HepG2 (cell line): ENCODE measurements around the gene SRCIN1. TPM values are rescaled to one million over a fixed set of nuclear protein-coding genes. Genes with fewer than 3 reads are reported as not detected.

ENCODE experiments used
- ATAC-seq: fragments of 200-7000 bp; cut with Tn5 transposase; 3 replicates; pipeline ENCODE4 v1.9.1; 2020; ENCODE audit warnings: mild to moderate bottlenecking, moderate library complexity
- BruUV-seq: library from RNA; stranded (reverse); fragments of 400-500 nt; replicated peaks from 2 replicates; lab custom pipeline; 2021; lab: Mats Ljungman, UMichigan
- CTCF ChIA-PET: fragments of 300-600 bp; formaldehyde crosslinking; extraction: SDS; loops from one replicate; lab custom pipeline; 2021; ENCODE audit warnings: low total read pairs, inconsistent platforms, low intra/inter-chr PET ratio; lab: Yijun Ruan, JAX
- POLR2A ChIA-PET: fragments of 350-600 bp; sonication (Branson Sonifier 250); formaldehyde crosslinking; loops from one replicate; lab custom pipeline; 2020; ENCODE audit warnings: antibody characterized with exemption, inconsistent platforms; lab: Yijun Ruan, JAX
- DNase-seq: peaks from one replicate; pipeline ENCODE4 v3.0.0-alpha.2; 2015; ENCODE audit warnings: low spot score
- FAIRE-seq: peaks from 3 replicates; lab custom pipeline; 2011; peaks lifted over from hg19 to GRCh38; lab: Jason Lieb, UNC
- H2AFZ ChIP-seq: one replicate; pipeline ENCODE4 v1.6.1; 2011; ENCODE audit warnings: low read length, inconsistent platforms
- H3K27ac ChIP-seq: fragments of 300-600 bp; 3 replicates; pipeline ENCODE4 v1.8.0; 2011; ENCODE audit warnings: mixed run types, mild to moderate bottlenecking, mixed read lengths, low read length, inconsistent platforms; ENCODE audit not compliant: insufficient read depth; ENCODE audit errors: extremely low read length
- H3K27me3 ChIP-seq, 2 experiments: fragments of 200-600 bp in 1 of 2; 2 replicates in 1 of 2; 3 replicates in 1 of 2; pipeline versions ENCODE4 v1.6.0 to v1.8.0; 2011; ENCODE audit warnings: low read length in 2 of 2, mild to moderate bottlenecking in 2 of 2, moderate library complexity in 2 of 2, inconsistent platforms in 1 of 2; ENCODE audit not compliant: insufficient read depth in 2 of 2, control insufficient read depth in 1 of 2
- H3K36me3 ChIP-seq, 2 experiments: fragments of 200-600 bp in 1 of 2; replicated peaks in 1 of 2; 2 replicates in 1 of 2; 3 replicates in 1 of 2; pipeline versions ENCODE4 v1.5.1 to v1.8.0; 2011; ENCODE audit warnings: low read length in 2 of 2, inconsistent platforms in 1 of 2; ENCODE audit not compliant: insufficient read depth in 2 of 2, control insufficient read depth in 1 of 2
- H3K4me1 ChIP-seq: 2 replicates; pipeline ENCODE4 v1.5.1; 2012; ENCODE audit warnings: low read length, inconsistent platforms; ENCODE audit not compliant: insufficient read depth
- H3K4me2 ChIP-seq: 2 replicates; pipeline ENCODE4 v1.6.0; 2011; ENCODE audit warnings: low read depth, low read length, inconsistent platforms
- H3K4me3 ChIP-seq, 3 experiments: fragments of 200-600 bp in 1 of 3; sonication (generic), shearing (Covaris generic) in 1 of 3; replicated peaks in 1 of 3; 2 replicates each; pipeline ENCODE4 v1.5.1; 2011 to 2016; ENCODE audit warnings: low read length in 3 of 3, inconsistent platforms in 2 of 3, low read depth in 2 of 3, mild to moderate bottlenecking in 2 of 3, control low read depth in 1 of 3, mixed read lengths in 1 of 3; ENCODE audit not compliant: insufficient read depth in 1 of 3
- H3K79me2 ChIP-seq: one replicate; pipeline ENCODE4 v1.6.1; 2011; ENCODE audit warnings: low read length, inconsistent platforms; ENCODE audit not compliant: insufficient read depth
- H3K9ac ChIP-seq: 2 replicates; pipeline ENCODE4 v1.6.0; 2011; ENCODE audit warnings: mild to moderate bottlenecking, low read depth, low read length, inconsistent platforms; ENCODE audit not compliant: insufficient read depth
- H3K9me3 ChIP-seq: 2 replicates; pipeline ENCODE4 v1.5.1; 2012; ENCODE audit warnings: mild to moderate bottlenecking, low read length
- H4K20me1 ChIP-seq: 2 replicates; pipeline ENCODE4 v1.6.0; 2011; ENCODE audit warnings: inconsistent platforms, mild to moderate bottlenecking, low read length, moderate library complexity; ENCODE audit not compliant: insufficient read depth
- GLMP ChIP-seq: sonication (generic); formaldehyde crosslinking; IDR thresholded peaks from 2 replicates; pipeline ENCODE4 v1.9.0; 2021; ENCODE audit warnings: missing genetic modification reagents, mild to moderate bottlenecking, borderline replicate concordance
- PCBP1 ChIP-seq: fragments of 200-400 bp; formaldehyde crosslinking; IDR thresholded peaks from 2 replicates; pipeline ENCODE4 v1.6.1; 2017; ENCODE audit warnings: mild to moderate bottlenecking, low read depth, low read length, borderline replicate concordance
- SPEN ChIP-seq: sonication (generic); formaldehyde crosslinking; IDR thresholded peaks from 2 replicates; pipeline ENCODE4 v1.5.1; 2020; ENCODE audit warnings: low read depth, mild to moderate bottlenecking, missing genetic modification reagents
- TMF1 ChIP-seq: sonication (generic); formaldehyde crosslinking; IDR thresholded peaks from 2 replicates; pipeline ENCODE4 v1.8.1; 2022; ENCODE audit warnings: low read depth, missing genetic modification reagents
- ZFP36L1 ChIP-seq: sonication (generic); formaldehyde crosslinking; IDR thresholded peaks from 2 replicates; pipeline ENCODE4 v1.8.0; 2022; ENCODE audit warnings: mild to moderate bottlenecking, missing genetic modification reagents, moderate library complexity
- ZFX ChIP-seq: sonication (generic); formaldehyde crosslinking; IDR thresholded peaks from 2 replicates; pipeline ENCODE4 v1.4.0; 2020; ENCODE audit warnings: mild to moderate bottlenecking, low read depth, missing genetic modification reagents, moderate library complexity
- ZNF260 ChIP-seq: sonication (generic); formaldehyde crosslinking; IDR thresholded peaks from 2 replicates; pipeline ENCODE4 v1.4.0; 2020; ENCODE audit warnings: missing genetic modification reagents, low read depth, mild to moderate bottlenecking, borderline replicate concordance
- ZNF292 ChIP-seq: sonication (generic); formaldehyde crosslinking; IDR thresholded peaks from 2 replicates; pipeline ENCODE4 v1.8.1; 2022; ENCODE audit warnings: mild to moderate bottlenecking, low read depth, missing genetic modification reagents, borderline replicate concordance
- ZNF614 ChIP-seq: IDR thresholded peaks from 2 replicates; pipeline ENCODE4 v1.6.1; 2018; ENCODE audit warnings: missing biosample characterization, missing genetic modification reagents, inconsistent platforms, borderline replicate concordance
- ZNF790 ChIP-seq: sonication (generic); formaldehyde crosslinking; IDR thresholded peaks from 2 replicates; pipeline ENCODE4 v1.8.0; 2022; ENCODE audit warnings: missing genetic modification reagents, mild to moderate bottlenecking, borderline replicate concordance
- ZXDC ChIP-seq: sonication (generic); formaldehyde crosslinking; IDR thresholded peaks from 2 replicates; pipeline ENCODE4 v1.5.0; 2020; ENCODE audit warnings: mild to moderate bottlenecking, missing genetic modification reagents
- WGBS: methylation state at CpG from one replicate; pipeline ENCODE4 v1.1.6; 2017; ENCODE audit warnings: low lambda C conversion rate; 5-methylcytosine and 5-hydroxymethylcytosine counted together
- in situ Hi-C: cut with HindIII; loops from 2 replicates; pipeline ENCODE4 v1.10.0; 2017; ENCODE audit warnings: low pct_unique_long_range_greater_than_20kb; ENCODE audit not compliant: extremely low pct_ligation_motif_present
- intact Hi-C: fragments of 100-400 bp; cut with micrococcal nuclease; formaldehyde crosslinking; loops from one replicate; pipeline ENCODE4 v1.10.0; 2022; ENCODE audit not compliant: unreplicated experiment
- polyA plus RNA-seq, 8 experiments: library from polyadenylated mRNA; depleted of rRNA in 3 of 8; stranded (reverse) in 7 of 8; unstranded in 1 of 8; fragments of >200 nt; fragmentation: Illumina TruSeq in 4 of 8; extraction: Trizol in 4 of 8; gene quantifications; 2 replicates each; pipeline versions ENCODE4 v1.2.1 to v1.2.3, GENCODE V29; 2011 to 2016; ENCODE audit warnings: low read depth in 4 of 8, missing spikeins in 1 of 8, mixed read lengths in 1 of 8; ENCODE audit not compliant: insufficient read depth in 1 of 8
- total RNA-seq, 5 experiments: library from RNA; depleted of rRNA; stranded (reverse); fragments of >200 nt; fragmentation: Illumina TruSeq; extraction: Trizol; gene quantifications; 2 replicates each; pipeline ENCODE4 v1.2.3, GENCODE V29; 2016; ENCODE audit warnings: low read depth in 1 of 5
- TF ChIP-seq, protein P1 (sequence below): sonication (generic); formaldehyde crosslinking; IDR thresholded peaks from 2 replicates; pipeline ENCODE4 v1.8.1; 2023; ENCODE audit warnings: mild to moderate bottlenecking, missing genetic modification reagents
- TF ChIP-seq, protein P2 (sequence below): sonication (generic); formaldehyde crosslinking; IDR thresholded peaks from 2 replicates; pipeline ENCODE4 v1.4.0; 2020; ENCODE audit warnings: missing genetic modification reagents

Gene SRCIN1
- total and polyA plus RNA-seq, 2 of the 13 experiments (the other 11 are each of a cell fraction or from before 2014, with no cell fraction given), result 1.2 to 9.6 TPM

GRCh38 chr17:38509772-38510420 is 95.9 kb downstream of the SRCIN1 start:
- CTCF ChIA-PET, result interaction anchor here (1.2 to 2.5 kb wide), 6 partner anchors 17 to 157 kb away, joined by 3 to 18 read pairs (median 6); partner anchors contain the start of gene SRCIN1
- Histone ChIP-seq H3K9ac (no peak overlapping the region), H4K20me1 (no peaks in the 10 kb centered on the region), H3K9me3 (no peaks in the 10 kb centered on the region), H3K4me2 (peak overlapping the region; percentile 74), H3K36me3 (no peaks in the 10 kb centered on the region), H2AFZ (no peak overlapping the region), H3K27me3 (peaks cover 8 to 67% of the 10 kb centered on the region in 2 experiments; a peak in 4 of 5 replicates), H3K27ac (no peak overlapping the region), H3K4me3 (peak overlapping the region; percentile 4 to 66 (median 21); a peak in 3 of 6 replicates), H3K79me2 (no peaks in the 10 kb centered on the region), H3K4me1 (peaks cover 25% of the 10 kb centered on the region)
- intact Hi-C loops (loop anchor here (1.0 to 5.0 kb wide), 3 partner anchors 18 to 157 kb away; no protein-coding TSS in a partner anchor), in situ Hi-C loops (no loop called here)
- POLR2A ChIA-PET, result interaction anchor here (1.2 to 1.4 kb wide), 2 partner anchors 48 to 158 kb away, joined by 3 to 5 read pairs; no protein-coding TSS in a partner anchor
- ATAC-seq, result peak; percentile 22
- FAIRE-seq, result no peak
- DNase-seq, result no peak
- no TSS peak for BruUV-seq
- 10% methylated on average over 11 of the region's 80 CpGs for WGBS
- TF ChIP-seq ZXDC (0 out of 2 replicates have a peak, but pooled peaks have one; percentile 11), ZNF790 (no peak; the same call in 1 of the 2 replicates), ZFP36L1 (CRISPR knock-in tag) (no peak), PCBP1 (no peak), ZFX (CRISPR knock-in tag) (peak; percentile 24), SPEN (CRISPR knock-in tag) (no peak), GLMP (CRISPR knock-in tag) (no peak), ZNF260 (CRISPR knock-in tag) (no peak), TMF1 (CRISPR knock-in tag) (0 out of 2 replicates have a peak, but pooled peaks have one; percentile 4), ZNF614 (CRISPR knock-in tag) (peak; percentile 11; the same call in 1 of the 2 replicates), ZNF292 (0 out of 2 replicates have a peak, but pooled peaks have one; percentile 58)
- TF ChIP-seq, protein P1, sequence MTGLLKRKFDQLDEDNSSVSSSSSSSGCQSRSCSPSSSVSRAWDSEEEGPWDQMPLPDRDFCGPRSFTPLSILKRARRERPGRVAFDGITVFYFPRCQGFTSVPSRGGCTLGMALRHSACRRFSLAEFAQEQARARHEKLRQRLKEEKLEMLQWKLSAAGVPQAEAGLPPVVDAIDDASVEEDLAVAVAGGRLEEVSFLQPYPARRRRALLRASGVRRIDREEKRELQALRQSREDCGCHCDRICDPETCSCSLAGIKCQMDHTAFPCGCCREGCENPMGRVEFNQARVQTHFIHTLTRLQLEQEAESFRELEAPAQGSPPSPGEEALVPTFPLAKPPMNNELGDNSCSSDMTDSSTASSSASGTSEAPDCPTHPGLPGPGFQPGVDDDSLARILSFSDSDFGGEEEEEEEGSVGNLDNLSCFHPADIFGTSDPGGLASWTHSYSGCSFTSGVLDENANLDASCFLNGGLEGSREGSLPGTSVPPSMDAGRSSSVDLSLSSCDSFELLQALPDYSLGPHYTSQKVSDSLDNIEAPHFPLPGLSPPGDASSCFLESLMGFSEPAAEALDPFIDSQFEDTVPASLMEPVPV, result peak; percentile 56; the same call in 1 of the 2 replicates
- TF ChIP-seq, protein P2, sequence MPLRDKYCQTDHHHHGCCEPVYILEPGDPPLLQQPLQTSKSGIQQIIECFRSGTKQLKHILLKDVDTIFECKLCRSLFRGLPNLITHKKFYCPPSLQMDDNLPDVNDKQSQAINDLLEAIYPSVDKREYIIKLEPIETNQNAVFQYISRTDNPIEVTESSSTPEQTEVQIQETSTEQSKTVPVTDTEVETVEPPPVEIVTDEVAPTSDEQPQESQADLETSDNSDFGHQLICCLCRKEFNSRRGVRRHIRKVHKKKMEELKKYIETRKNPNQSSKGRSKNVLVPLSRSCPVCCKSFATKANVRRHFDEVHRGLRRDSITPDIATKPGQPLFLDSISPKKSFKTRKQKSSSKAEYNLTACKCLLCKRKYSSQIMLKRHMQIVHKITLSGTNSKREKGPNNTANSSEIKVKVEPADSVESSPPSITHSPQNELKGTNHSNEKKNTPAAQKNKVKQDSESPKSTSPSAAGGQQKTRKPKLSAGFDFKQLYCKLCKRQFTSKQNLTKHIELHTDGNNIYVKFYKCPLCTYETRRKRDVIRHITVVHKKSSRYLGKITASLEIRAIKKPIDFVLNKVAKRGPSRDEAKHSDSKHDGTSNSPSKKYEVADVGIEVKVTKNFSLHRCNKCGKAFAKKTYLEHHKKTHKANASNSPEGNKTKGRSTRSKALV (CRISPR knock-in tag), result no peak
